Measurements from ENCODE around the gene TEX38. TPM values are rescaled to one million over a fixed set of nuclear protein-coding genes. Genes with fewer than 3 reads are reported as not detected.

TEX38 gene
- total RNA-seq, 1 experiment from 2014 or later, result 0.47 TPM

DNA sequence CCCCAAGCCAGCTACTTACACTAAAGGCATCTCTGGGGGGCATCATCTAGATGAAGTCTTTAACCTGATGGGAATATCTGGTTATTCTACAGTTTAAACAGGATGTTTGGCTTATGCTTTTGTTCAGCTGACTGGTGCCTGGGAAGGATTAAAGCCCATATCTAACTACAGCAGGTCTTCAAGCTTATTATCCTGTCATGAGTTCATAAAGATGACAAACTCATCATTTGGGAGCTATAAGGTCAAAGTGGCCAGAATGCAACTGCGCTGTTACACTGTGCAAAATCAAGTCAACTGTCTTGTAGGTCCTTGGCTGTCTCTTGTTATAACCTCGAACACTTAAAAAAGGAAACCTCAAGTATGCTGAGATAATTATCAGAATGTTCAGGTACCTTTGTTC, 36.4 kb upstream of the TEX38 start:
- no peak overlapping the region for H3K27ac ChIP-seq (ENCODE audit: low read depth, low read length)
- H3K36me3 ChIP-seq (ENCODE audit: control insufficient read depth in 1 of 2, insufficient read depth in 2 of 2, low read length in 2 of 2), result peaks cover 4 to 15% of the 10 kb centered on the region in 2 experiments; a peak in 2 of 4 replicates
- TSS peak; percentile 55 for BruUV-seq (replicated peaks)
- no peaks in the 10 kb centered on the region for H3K27me3 ChIP-seq (ENCODE audit: insufficient read depth, low read length)
- ChIA-PET CTCF (interaction anchor here (1.4 kb wide), 1 partner anchor 11 kb away, joined by 5 read pairs; no protein-coding TSS in a partner anchor), POLR2A (no interaction called here), RAD21 (ENCODE audit: low non-redundant PET in 1 of 2, low total read pairs in 2 of 2, uncharacterized antibody in 2 of 2, unreplicated experiment in 2 of 2) (no interaction called here)
- H3K9ac ChIP-seq (ENCODE audit: low read length), result no peak overlapping the region
- H3K9me2 ChIP-seq (ENCODE audit: insufficient read depth), result no peaks in the 10 kb centered on the region
- no peak overlapping the region for H3K4me3 ChIP-seq (replicated peaks in 1 of 2; ENCODE audit: low read depth in 1 of 2, low read length in 2 of 2)
- no peak for ATAC-seq
- intact Hi-C loops (cut with micrococcal nuclease), result no loop called here
- H3K4me2 ChIP-seq (ENCODE audit: low read length), result no peak overlapping the region
- no peaks in the 10 kb centered on the region; the same call in 1 of the 2 replicates for H4K20me1 ChIP-seq (ENCODE audit: insufficient read depth)
- DNase-seq (ENCODE audit: low read depth, low spot score), result no peak
- no peak overlapping the region for H2AFZ ChIP-seq (ENCODE audit: low read depth, low read length, poor library complexity, severe bottlenecking)
- H3K9me3 ChIP-seq (ENCODE audit: control insufficient read depth in 1 of 2, insufficient read depth in 1 of 2, low read depth in 1 of 2, low read length in 2 of 2), result no peaks in the 10 kb centered on the region
- TF ChIP-seq EGR1 (IDR thresholded peaks at IDR 0.05; ENCODE audit: low read depth) (no peak), ZBTB33 (IDR thresholded peaks at IDR 0.05; ENCODE audit: extremely low read depth, insufficient replicate concordance, low read length) (no peak), CBX3 (IDR thresholded peaks at IDR 0.05; ENCODE audit: low read depth) (no peak), ZNF274 (IDR thresholded peaks at IDR 0.05; ENCODE audit: low read depth, low read length) (no peak), SIN3A (IDR thresholded peaks at IDR 0.05; ENCODE audit: low read depth) (no peak), EZH2 (IDR thresholded peaks at IDR 0.05) (no peak), SRF (IDR thresholded peaks at IDR 0.05; ENCODE audit: low read depth) (no peak), CEBPB (IDR thresholded peaks at IDR 0.05; ENCODE audit: low read depth) (no peak), EZH2phosphoT487 (IDR thresholded peaks at IDR 0.05; ENCODE audit: borderline replicate concordance) (no peak), ELF1 (IDR thresholded peaks at IDR 0.05; ENCODE audit: borderline replicate concordance, low read depth) (no peak)
- no peaks in the 10 kb centered on the region for H3K79me2 ChIP-seq (ENCODE audit: insufficient read depth, low read length)
- no peaks in the 10 kb centered on the region for H3K4me1 ChIP-seq (ENCODE audit: control insufficient read depth in 1 of 2, insufficient read depth in 2 of 2, low read length in 2 of 2)
